ENCODE data around the gene HLA-DOA.

HLA-DOA gene

GRCh38 chr6:32977272-32977952 lies 32.0 kb downstream of the HLA-DOA start:
- DNase-seq, result no peak

- no peak for DNase-seq
Observed at GRCh38 chr6:32976334-32977069, 32.9 kb downstream of the HLA-DOA start.

GRCh38 chr6:32975886-32976285 lies 33.5 kb downstream of the HLA-DOA start:
- no peak for DNase-seq

GRCh38 chr6:32974541-32975308 lies 34.7 kb downstream of the HLA-DOA start:
- DNase-seq, result no peak

GRCh38 chr6:32974016-32974333 lies 35.4 kb downstream of the HLA-DOA start:
- no peak for DNase-seq

- no peak for DNase-seq
Observed at GRCh38 chr6:32973144-32974015, 36.0 kb downstream of the HLA-DOA start.

GRCh38 chr6:32972353-32973143 lies 36.8 kb downstream of the HLA-DOA start:
- peak; percentile 56 for DNase-seq

- peak; percentile 99 for DNase-seq
Observed at GRCh38 chr6:32971581-32972352, 37.6 kb downstream of the HLA-DOA start.

- no peak for DNase-seq
Observed at GRCh38 chr6:32971242-32971580, 38.2 kb downstream of the HLA-DOA start.

- DNase-seq, result peak; percentile 43
Observed at GRCh38 chr6:32970413-32971241, 38.8 kb downstream of the HLA-DOA start.

GRCh38 chr6:32969685-32970412 lies 39.5 kb downstream of the HLA-DOA start:
- DNase-seq, result peak; percentile 86

- DNase-seq, result peak; percentile 71
Observed at GRCh38 chr6:32968867-32969684, 40.3 kb downstream of the HLA-DOA start.

- peak; percentile 84 for DNase-seq
Observed at GRCh38 chr6:32968093-32968866, 41.1 kb downstream of the HLA-DOA start, which contains the start of gene BRD2. TSS of gene BRD2 (plus strand) at chr6:32968594. CDS start at chr6:32972899, 4,305 bp downstream.

- peak; percentile 70 for DNase-seq
Observed at GRCh38 chr6:32967151-32968091, 42.0 kb downstream of the HLA-DOA start.

GRCh38 chr6:32964776-32965175 lies 44.6 kb downstream of the HLA-DOA start:
- no peak for DNase-seq

GRCh38 chr6:32963866-32964265 lies 45.5 kb downstream of the HLA-DOA start:
- DNase-seq, result no peak

Measured in DMS 273 treated with DMSO at 0.1 percent for 48 hours (cell line).